A549 (cell line): ENCODE data around the gene GPS1.

Experiments used
- BCL3 ChIP-seq: fragments of >200 bp; sonication (Bioruptor Twin); formaldehyde crosslinking; IDR thresholded peaks from 3 replicates; pipeline ENCODE4 v1.6.1; 2016
- BHLHE40 ChIP-seq: IDR thresholded peaks from 2 replicates; pipeline ENCODE4 v1.6.1; 2012; ENCODE audit warnings: low read depth, low read length, inconsistent platforms
- CHD4 ChIP-seq: fragments of 200-600 bp; sonication (generic); IDR thresholded peaks from 2 replicates; pipeline ENCODE4 v1.6.1; 2016; ENCODE audit warnings: antibody characterized with exemption, mild to moderate bottlenecking, borderline replicate concordance
- CTCF ChIP-seq: fragments of >200 bp; sonication (Bioruptor Twin); formaldehyde crosslinking; IDR thresholded peaks from 3 replicates; pipeline ENCODE4 v1.5.1; 2016
- MAFK ChIP-seq: fragments of 450-650 bp; IDR thresholded peaks from 2 replicates; pipeline ENCODE4 v1.6.1; 2014; ENCODE audit not compliant: partially characterized antibody
- MYC ChIP-seq: IDR thresholded peaks from 2 replicates; pipeline ENCODE4 v1.6.1; 2012; ENCODE audit warnings: mild to moderate bottlenecking, inconsistent platforms, low read length, improper control_type of control experiment, borderline replicate concordance
- NPAS2 ChIP-seq: fragments of 250-450 bp; sonication (Bioruptor Pico); IDR thresholded peaks from 2 replicates; pipeline ENCODE4 v1.8.0; 2022; ENCODE audit warnings: mild to moderate bottlenecking, moderate library complexity, borderline replicate concordance
- NR3C1 ChIP-seq: fragments of >200 bp; sonication (Bioruptor Twin); formaldehyde crosslinking; IDR thresholded peaks from 3 replicates; pipeline ENCODE4 v1.6.1; 2017
- POLR2A ChIP-seq: IDR thresholded peaks from 2 replicates; pipeline ENCODE4 v1.6.1; 2012; ENCODE audit warnings: mild to moderate bottlenecking, low read length
- POLR2AphosphoS2 ChIP-seq: conservative IDR thresholded peaks from 2 replicates; pipeline ENCODE4 v1.6.1; 2012; ENCODE audit warnings: low read length, improper control_type of control experiment, inconsistent platforms
- RAD21 ChIP-seq, 2 experiments: fragments of >200 bp in 1 of 2; sonication (Bioruptor Twin) in 1 of 2; formaldehyde crosslinking in 1 of 2; IDR thresholded peaks in 1 of 2; conservative IDR thresholded peaks in 1 of 2; 2 replicates in 1 of 2; 3 replicates in 1 of 2; pipeline ENCODE4 v1.6.1; 2012 to 2018; ENCODE audit warnings: inconsistent platforms in 1 of 2
- ZSCAN20 ChIP-seq: fragments of 250-450 bp; sonication (Bioruptor Pico); IDR thresholded peaks from 2 replicates; pipeline ENCODE4 v1.8.0; 2022; ENCODE audit warnings: mild to moderate bottlenecking, moderate library complexity

GRCh38 chr17:82028966-82029365 lies 22.7 kb upstream of the GPS1 start:
- TF ChIP-seq MYC (no peak), RAD21 (conservative IDR thresholded peaks at IDR 0.05 in 1 of 2, IDR thresholded peaks at IDR 0.05 in 1 of 2) (no peak), POLR2A (no peak), CTCF (no peak), BCL3 (no peak), BHLHE40 (no peak), ZSCAN20 (CRISPR knock-in tag) (no peak), MAFK (no peak), POLR2AphosphoS2 (no peak), CHD4 (no peak), NR3C1 (no peak), NPAS2 (CRISPR knock-in tag) (no peak)
